ENCODE measurements around the gene SP1.

DNA sequence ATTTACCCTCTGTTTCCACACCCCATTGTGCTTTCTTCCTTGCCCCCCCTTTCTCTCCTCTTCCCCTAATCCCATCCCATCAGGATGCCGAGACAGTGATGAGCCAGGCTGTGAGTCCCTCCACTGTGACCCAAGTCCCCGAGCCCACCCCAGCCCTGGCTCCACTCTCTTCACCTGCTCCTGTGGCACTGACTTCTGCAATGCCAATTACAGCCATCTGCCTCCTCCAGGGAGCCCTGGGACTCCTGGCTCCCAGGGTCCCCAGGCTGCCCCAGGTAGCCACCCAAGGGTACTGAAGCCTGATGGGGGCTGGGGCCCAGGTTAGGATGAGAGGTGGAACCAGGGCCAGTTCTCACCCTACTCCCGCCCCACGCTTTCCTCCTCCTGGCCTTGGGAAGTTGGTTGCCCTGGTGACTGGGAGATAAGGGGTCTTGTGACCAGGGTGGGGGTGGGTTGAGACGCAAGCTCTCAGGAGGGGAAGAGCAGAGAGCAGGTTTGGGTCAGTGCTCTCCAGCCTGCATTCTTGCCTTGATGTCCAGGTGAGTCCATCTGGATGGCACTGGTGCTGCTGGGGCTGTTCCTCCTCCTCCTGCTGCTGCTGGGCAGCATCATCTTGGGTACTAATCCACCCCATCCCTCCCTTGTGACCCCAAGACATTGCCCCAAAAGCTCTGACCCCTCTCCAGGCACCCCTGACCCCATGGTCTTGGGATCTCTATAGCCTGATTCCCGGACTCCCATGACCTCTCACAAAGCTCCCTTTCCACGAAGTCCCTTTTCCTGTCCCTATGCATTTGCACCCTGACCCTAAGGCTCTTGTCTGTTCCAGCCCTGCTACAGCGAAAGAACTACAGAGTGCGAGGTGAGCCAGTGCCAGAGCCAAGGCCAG lies 44.9 kb downstream of the SP1 start:
- TF ChIP-seq HOXA7 (CRISPR knock-in tag; IDR thresholded peaks at IDR 0.05; ENCODE audit: borderline replicate concordance) (no peak), ZNF664 (tag by site-specific recombination; IDR thresholded peaks at IDR 0.05) (no peak), ZSCAN5A (tag by site-specific recombination; IDR thresholded peaks at IDR 0.05) (no peak)

Measured in HEK293 (cell line).